ENCODE measurements around the gene CREB5. TPM values are rescaled to one million over a fixed set of nuclear protein-coding genes. Genes with fewer than 3 reads are reported as not detected.

The CREB5 gene
- total RNA-seq, 1 donor from 2014 or later, result 0.80 TPM

DNA sequence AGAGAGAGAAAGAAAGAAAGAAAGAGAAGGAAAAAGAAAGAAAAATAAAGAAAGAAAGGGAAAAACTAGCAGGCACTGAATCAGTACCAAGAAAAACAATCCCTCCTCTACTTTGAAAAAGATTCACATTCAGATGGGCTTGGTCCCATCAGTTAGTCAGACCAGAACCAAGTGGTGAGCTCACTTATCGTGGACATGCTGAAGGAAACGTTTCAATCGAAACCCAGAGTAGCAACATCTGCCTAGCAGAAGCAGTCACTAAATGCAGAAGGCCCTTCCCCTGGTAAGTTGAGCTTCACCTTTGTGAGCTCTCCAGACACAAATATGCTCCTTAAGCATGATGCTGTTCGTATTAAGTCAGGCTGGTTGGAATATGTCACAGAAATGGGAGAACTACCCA, 378.1 kb downstream of the CREB5 start:
- H3K27me3 Mint-ChIP-seq, result no peaks in the 10 kb centered on the region
- DNase-seq, result no peak
- no peak overlapping the region for H3K4me3 Mint-ChIP-seq
- ChIA-PET POLR2A (no interaction called here), CTCF (interaction anchor here (0.7 kb wide), 1 partner anchor 164 kb away, joined by 3 read pairs; no protein-coding TSS in a partner anchor)
- no peaks in the 10 kb centered on the region for H3K36me3 Mint-ChIP-seq (ENCODE audit: low read depth)
- ATAC-seq (ENCODE audit: low read depth), result no peak
- no peaks in the 10 kb centered on the region for H3K9me3 Mint-ChIP-seq
- H3K4me1 Mint-ChIP-seq, result peaks cover 15% of the 10 kb centered on the region
- TF ChIP-seq CTCF (IDR thresholded peaks at IDR 0.05), result no peak
- no peak overlapping the region for H3K27ac Mint-ChIP-seq
- intact Hi-C loops (cut with micrococcal nuclease), result no loop called here

- Mint-ChIP-seq H3K27ac (no peak overlapping the region), H3K4me3 (no peak overlapping the region)
- POLR2A ChIA-PET, result no interaction called here
Observed at GRCh38 chr7:28792858-28793257, 380.5 kb downstream of the CREB5 start.

DNA sequence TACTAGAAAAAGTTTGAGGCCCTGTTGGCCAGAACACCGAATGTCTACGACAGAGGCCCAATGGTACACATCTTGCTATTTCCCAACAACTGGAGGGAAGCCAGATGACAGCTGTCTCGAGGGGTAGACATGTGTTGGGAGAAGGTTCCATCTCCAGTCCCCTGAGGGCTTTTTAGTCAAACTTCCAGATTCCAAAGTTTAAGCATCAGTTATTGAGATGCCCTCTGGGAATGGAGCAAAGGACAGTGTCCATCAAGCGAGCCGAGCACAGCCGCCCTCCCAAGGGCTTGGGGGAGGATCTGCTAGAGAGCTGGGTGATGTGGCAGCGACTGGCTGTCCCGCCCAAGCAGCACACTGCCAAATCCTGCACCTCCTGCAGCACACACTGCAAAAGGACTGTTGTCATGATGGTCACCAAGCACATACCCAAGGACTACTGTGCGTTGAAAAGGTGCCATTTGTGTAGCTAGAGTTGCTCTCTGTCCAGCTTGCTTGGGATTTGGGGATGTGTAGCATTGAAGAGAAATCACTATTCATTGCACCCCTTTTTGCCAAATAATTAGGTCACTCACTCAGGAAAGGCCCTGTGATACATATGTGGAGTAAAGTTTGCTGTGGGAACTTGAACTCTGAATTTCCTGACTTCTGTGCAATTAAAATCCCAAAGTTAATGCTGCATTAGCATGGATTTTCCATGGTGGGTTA, 381.2 kb downstream of the CREB5 start:
- no peaks in the 10 kb centered on the region for H3K27me3 Mint-ChIP-seq
- H3K27ac Mint-ChIP-seq, result no peak overlapping the region
- ChIA-PET POLR2A (no interaction called here), CTCF (no interaction called here)
- no peaks in the 10 kb centered on the region for H3K9me3 Mint-ChIP-seq
- intact Hi-C loops (cut with micrococcal nuclease), result no loop called here
- H3K36me3 Mint-ChIP-seq (ENCODE audit: low read depth), result no peaks in the 10 kb centered on the region
- H3K4me3 Mint-ChIP-seq, result no peak overlapping the region
- H3K4me1 Mint-ChIP-seq, result no peaks in the 10 kb centered on the region
- no peak for ATAC-seq (ENCODE audit: low read depth)
- no peak for TF ChIP-seq CTCF (IDR thresholded peaks at IDR 0.05)
- no peak for DNase-seq

More at GRCh38 chr7:28792858-28793257, 380.5 kb downstream of the CREB5 start:
- Mint-ChIP-seq H3K4me1 (no peaks in the 10 kb centered on the region), H3K27me3 (no peaks in the 10 kb centered on the region), H3K36me3 (ENCODE audit: low read depth) (no peaks in the 10 kb centered on the region), H3K9me3 (no peaks in the 10 kb centered on the region)
- TF ChIP-seq CTCF (IDR thresholded peaks at IDR 0.05), result no peak
- intact Hi-C loops (cut with micrococcal nuclease), result no loop called here
- CTCF ChIA-PET, result no interaction called here
- DNase-seq (no peak), ATAC-seq (ENCODE audit: low read depth) (no peak)

DNA sequence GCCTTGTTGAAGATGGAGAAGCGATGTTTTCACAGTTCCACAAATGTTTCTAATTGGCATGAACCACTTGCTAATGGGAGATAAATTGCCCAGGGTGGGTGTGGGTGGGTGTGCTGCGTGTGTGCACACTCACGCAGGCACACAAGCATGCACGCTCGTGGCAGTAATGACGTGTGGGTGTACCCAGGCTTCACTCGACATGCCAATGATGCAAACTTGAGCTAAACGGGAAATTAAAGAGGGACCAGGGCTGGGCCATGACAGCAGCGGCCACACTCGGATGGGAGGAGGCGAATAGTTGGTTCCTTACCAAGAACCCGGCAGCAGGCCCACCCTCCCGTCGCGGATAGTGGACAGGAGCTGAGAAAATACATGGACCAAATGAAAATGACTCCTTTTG, 386.0 kb downstream of the CREB5 start:
- Mint-ChIP-seq H3K4me1 (no peaks in the 10 kb centered on the region), H3K27ac (no peak overlapping the region), H3K27me3 (no peaks in the 10 kb centered on the region), H3K36me3 (ENCODE audit: low read depth) (no peaks in the 10 kb centered on the region), H3K4me3 (no peak overlapping the region), H3K9me3 (no peaks in the 10 kb centered on the region)
- no peak for DNase-seq
- TF ChIP-seq CTCF (IDR thresholded peaks at IDR 0.05), result no peak
- ChIA-PET POLR2A (interaction anchor here (0.7 kb wide), 1 partner anchor 22 kb away, joined by 3 read pairs; no protein-coding TSS in a partner anchor), CTCF (no interaction called here)
- ATAC-seq (ENCODE audit: low read depth), result no peak
- intact Hi-C loops (cut with micrococcal nuclease), result no loop called here

DNA sequence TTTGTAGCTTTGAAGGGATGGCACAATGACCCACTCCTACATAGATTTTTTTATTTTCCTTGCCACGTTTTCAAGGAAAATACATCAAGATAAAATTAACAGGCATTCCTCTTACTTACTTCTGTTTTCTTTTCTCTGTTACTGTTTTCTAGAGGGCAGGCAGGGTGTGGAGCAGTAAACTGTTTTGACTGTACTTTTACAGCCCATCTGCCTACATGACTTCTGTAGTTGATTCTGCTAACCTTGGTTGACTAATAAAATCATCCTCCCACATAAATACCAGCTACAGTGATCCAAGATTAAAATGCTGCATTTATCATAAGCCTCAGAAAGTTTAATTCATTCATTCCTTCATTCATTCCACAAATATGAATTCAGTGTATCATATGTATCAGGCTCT, 387.3 kb downstream of the CREB5 start:
- H3K9me3 Mint-ChIP-seq, result no peaks in the 10 kb centered on the region
- H3K27ac Mint-ChIP-seq, result no peak overlapping the region
- no peak for TF ChIP-seq CTCF (IDR thresholded peaks at IDR 0.05)
- no peaks in the 10 kb centered on the region for H3K27me3 Mint-ChIP-seq
- H3K4me3 Mint-ChIP-seq, result no peak overlapping the region
- no peak for DNase-seq
- POLR2A ChIA-PET, result no interaction called here
- H3K4me1 Mint-ChIP-seq, result no peaks in the 10 kb centered on the region
- CTCF ChIA-PET, result interaction anchor here (0.6 kb wide), 1 partner anchor 721 kb away, joined by 3 read pairs; no protein-coding TSS in a partner anchor
- intact Hi-C loops (cut with micrococcal nuclease), result no loop called here
- no peaks in the 10 kb centered on the region for H3K36me3 Mint-ChIP-seq (ENCODE audit: low read depth)
- no peak for ATAC-seq (ENCODE audit: low read depth)
